HepG2 (cell line): ENCODE data around the gene AGR3. TPM values are rescaled to one million over a fixed set of nuclear protein-coding genes. Genes with fewer than 3 reads are reported as not detected.

Source experiments
- ATAC-seq: fragments of 200-7000 bp; cut with Tn5 transposase; 3 replicates; pipeline ENCODE4 v1.9.1; 2020; ENCODE audit warnings: mild to moderate bottlenecking, moderate library complexity
- BruUV-seq: library from RNA; stranded (reverse); fragments of 400-500 nt; replicated peaks from 2 replicates; lab custom pipeline; 2021; lab: Mats Ljungman, UMichigan
- CTCF ChIA-PET: fragments of 300-600 bp; formaldehyde crosslinking; extraction: SDS; loops from one replicate; lab custom pipeline; 2021; ENCODE audit warnings: low total read pairs, inconsistent platforms, low intra/inter-chr PET ratio; lab: Yijun Ruan, JAX
- POLR2A ChIA-PET: fragments of 350-600 bp; sonication (Branson Sonifier 250); formaldehyde crosslinking; loops from one replicate; lab custom pipeline; 2020; ENCODE audit warnings: antibody characterized with exemption, inconsistent platforms; lab: Yijun Ruan, JAX
- DNase-seq: peaks from one replicate; pipeline ENCODE4 v3.0.0-alpha.2; 2015; ENCODE audit warnings: low spot score
- FAIRE-seq: peaks from 3 replicates; lab custom pipeline; 2011; peaks lifted over from hg19 to GRCh38; lab: Jason Lieb, UNC
- H2AFZ ChIP-seq: one replicate; pipeline ENCODE4 v1.6.1; 2011; ENCODE audit warnings: low read length, inconsistent platforms
- H3K27ac ChIP-seq: fragments of 300-600 bp; 3 replicates; pipeline ENCODE4 v1.8.0; 2011; ENCODE audit warnings: mixed run types, mild to moderate bottlenecking, mixed read lengths, low read length, inconsistent platforms; ENCODE audit not compliant: insufficient read depth; ENCODE audit errors: extremely low read length
- H3K27me3 ChIP-seq, 2 experiments: fragments of 200-600 bp in 1 of 2; 2 replicates in 1 of 2; 3 replicates in 1 of 2; pipeline versions ENCODE4 v1.6.0 to v1.8.0; 2011; ENCODE audit warnings: low read length in 2 of 2, mild to moderate bottlenecking in 2 of 2, moderate library complexity in 2 of 2, inconsistent platforms in 1 of 2; ENCODE audit not compliant: insufficient read depth in 2 of 2, control insufficient read depth in 1 of 2
- H3K36me3 ChIP-seq, 2 experiments: fragments of 200-600 bp in 1 of 2; replicated peaks in 1 of 2; 2 replicates in 1 of 2; 3 replicates in 1 of 2; pipeline versions ENCODE4 v1.5.1 to v1.8.0; 2011; ENCODE audit warnings: low read length in 2 of 2, inconsistent platforms in 1 of 2; ENCODE audit not compliant: insufficient read depth in 2 of 2, control insufficient read depth in 1 of 2
- H3K4me1 ChIP-seq: 2 replicates; pipeline ENCODE4 v1.5.1; 2012; ENCODE audit warnings: low read length, inconsistent platforms; ENCODE audit not compliant: insufficient read depth
- H3K4me2 ChIP-seq: 2 replicates; pipeline ENCODE4 v1.6.0; 2011; ENCODE audit warnings: low read depth, low read length, inconsistent platforms
- H3K4me3 ChIP-seq, 3 experiments: fragments of 200-600 bp in 1 of 3; sonication (generic), shearing (Covaris generic) in 1 of 3; replicated peaks in 1 of 3; 2 replicates each; pipeline ENCODE4 v1.5.1; 2011 to 2016; ENCODE audit warnings: low read length in 3 of 3, inconsistent platforms in 2 of 3, low read depth in 2 of 3, mild to moderate bottlenecking in 2 of 3, control low read depth in 1 of 3, mixed read lengths in 1 of 3; ENCODE audit not compliant: insufficient read depth in 1 of 3
- H3K79me2 ChIP-seq: one replicate; pipeline ENCODE4 v1.6.1; 2011; ENCODE audit warnings: low read length, inconsistent platforms; ENCODE audit not compliant: insufficient read depth
- H3K9ac ChIP-seq: 2 replicates; pipeline ENCODE4 v1.6.0; 2011; ENCODE audit warnings: mild to moderate bottlenecking, low read depth, low read length, inconsistent platforms; ENCODE audit not compliant: insufficient read depth
- H3K9me3 ChIP-seq: 2 replicates; pipeline ENCODE4 v1.5.1; 2012; ENCODE audit warnings: mild to moderate bottlenecking, low read length
- H4K20me1 ChIP-seq: 2 replicates; pipeline ENCODE4 v1.6.0; 2011; ENCODE audit warnings: inconsistent platforms, mild to moderate bottlenecking, low read length, moderate library complexity; ENCODE audit not compliant: insufficient read depth
- ATF4 ChIP-seq, 2 experiments: fragments of 450-650 bp in 1 of 2; sonication (generic) in 1 of 2; formaldehyde crosslinking; IDR thresholded peaks; 2 replicates each; pipeline versions ENCODE4 v1.5.0 to v1.8.0; 2020 to 2022; ENCODE audit warnings: mild to moderate bottlenecking in 1 of 2, missing genetic modification reagents in 1 of 2
- EEA1 ChIP-seq: sonication (generic); formaldehyde crosslinking; IDR thresholded peaks from 2 replicates; pipeline ENCODE4 v1.5.1; 2020; ENCODE audit warnings: mild to moderate bottlenecking, missing genetic modification reagents, borderline replicate concordance
- SAFB2 ChIP-seq: sonication (generic); formaldehyde crosslinking; IDR thresholded peaks from 2 replicates; pipeline ENCODE4 v1.5.1; 2020; ENCODE audit warnings: missing genetic modification reagents, low read depth, mild to moderate bottlenecking, borderline replicate concordance
- SRF ChIP-seq: IDR thresholded peaks from 2 replicates; pipeline ENCODE4 v1.6.1; 2011; ENCODE audit warnings: mild to moderate bottlenecking, low read depth, low read length, moderate library complexity
- XRCC5 ChIP-seq: fragments of 200-400 bp; formaldehyde crosslinking; optimal IDR thresholded peaks from 2 replicates; pipeline ENCODE3; 2017; ENCODE audit warnings: mild to moderate bottlenecking, low read length
- ZIK1 ChIP-seq: sonication (generic); formaldehyde crosslinking; IDR thresholded peaks from 2 replicates; pipeline ENCODE4 v1.5.0; 2020; ENCODE audit warnings: mild to moderate bottlenecking, low read depth, missing genetic modification reagents, borderline replicate concordance
- ZNF121 ChIP-seq: sonication (generic); formaldehyde crosslinking; IDR thresholded peaks from 2 replicates; pipeline ENCODE4 v1.5.0; 2020; ENCODE audit warnings: mild to moderate bottlenecking, missing genetic modification reagents
- ZNF382 ChIP-seq: sonication (generic); formaldehyde crosslinking; IDR thresholded peaks from 2 replicates; pipeline ENCODE4 v1.5.0; 2020; ENCODE audit warnings: missing genetic modification reagents, mild to moderate bottlenecking, borderline replicate concordance
- ZNF605 ChIP-seq: sonication (generic); formaldehyde crosslinking; IDR thresholded peaks from 2 replicates; pipeline ENCODE4 v1.8.0; 2022; ENCODE audit warnings: mild to moderate bottlenecking, missing genetic modification reagents
- ZNF878 ChIP-seq: sonication (generic); formaldehyde crosslinking; IDR thresholded peaks from 2 replicates; pipeline ENCODE4 v1.8.1; 2023; ENCODE audit warnings: mild to moderate bottlenecking, missing genetic modification reagents, moderate library complexity
- ZSCAN21 ChIP-seq: sonication (generic); formaldehyde crosslinking; IDR thresholded peaks from 2 replicates; pipeline ENCODE4 v1.8.0; 2022; ENCODE audit warnings: mild to moderate bottlenecking, missing genetic modification reagents, moderate library complexity, borderline replicate concordance
- ZSCAN22 ChIP-seq: sonication (generic); formaldehyde crosslinking; IDR thresholded peaks from 2 replicates; pipeline ENCODE4 v1.4.0; 2020; ENCODE audit warnings: mild to moderate bottlenecking, missing genetic modification reagents
- ZSCAN30 ChIP-seq: sonication (generic); formaldehyde crosslinking; IDR thresholded peaks from 2 replicates; pipeline ENCODE4 v1.5.0; 2020; ENCODE audit warnings: mild to moderate bottlenecking, missing genetic modification reagents
- WGBS: methylation state at CpG from one replicate; pipeline ENCODE4 v1.1.6; 2017; ENCODE audit warnings: low lambda C conversion rate; 5-methylcytosine and 5-hydroxymethylcytosine counted together
- in situ Hi-C: cut with HindIII; loops from 2 replicates; pipeline ENCODE4 v1.10.0; 2017; ENCODE audit warnings: low pct_unique_long_range_greater_than_20kb; ENCODE audit not compliant: extremely low pct_ligation_motif_present
- intact Hi-C: fragments of 100-400 bp; cut with micrococcal nuclease; formaldehyde crosslinking; loops from one replicate; pipeline ENCODE4 v1.10.0; 2022; ENCODE audit not compliant: unreplicated experiment
- polyA plus RNA-seq, 8 experiments: library from polyadenylated mRNA; depleted of rRNA in 3 of 8; stranded (reverse) in 7 of 8; unstranded in 1 of 8; fragments of >200 nt; fragmentation: Illumina TruSeq in 4 of 8; extraction: Trizol in 4 of 8; gene quantifications; 2 replicates each; pipeline versions ENCODE4 v1.2.1 to v1.2.3, GENCODE V29; 2011 to 2016; ENCODE audit warnings: low read depth in 4 of 8, missing spikeins in 1 of 8, mixed read lengths in 1 of 8; ENCODE audit not compliant: insufficient read depth in 1 of 8
- total RNA-seq, 5 experiments: library from RNA; depleted of rRNA; stranded (reverse); fragments of >200 nt; fragmentation: Illumina TruSeq; extraction: Trizol; gene quantifications; 2 replicates each; pipeline ENCODE4 v1.2.3, GENCODE V29; 2016; ENCODE audit warnings: low read depth in 1 of 5
- TF ChIP-seq, protein P1 (sequence below): sonication (generic); formaldehyde crosslinking; IDR thresholded peaks from 2 replicates; pipeline ENCODE4 v1.4.0; 2020; ENCODE audit warnings: missing genetic modification reagents, borderline replicate concordance
- TF ChIP-seq, protein P2 (sequence below): sonication (generic); formaldehyde crosslinking; IDR thresholded peaks from 2 replicates; pipeline ENCODE4 v1.5.1; 2020; ENCODE audit warnings: missing genetic modification reagents, mild to moderate bottlenecking, borderline replicate concordance

AGR3 gene
- total and polyA plus RNA-seq, 2 of the 13 experiments (the other 11 are each of a cell fraction or from before 2014, with no cell fraction given) = not detected

DNA sequence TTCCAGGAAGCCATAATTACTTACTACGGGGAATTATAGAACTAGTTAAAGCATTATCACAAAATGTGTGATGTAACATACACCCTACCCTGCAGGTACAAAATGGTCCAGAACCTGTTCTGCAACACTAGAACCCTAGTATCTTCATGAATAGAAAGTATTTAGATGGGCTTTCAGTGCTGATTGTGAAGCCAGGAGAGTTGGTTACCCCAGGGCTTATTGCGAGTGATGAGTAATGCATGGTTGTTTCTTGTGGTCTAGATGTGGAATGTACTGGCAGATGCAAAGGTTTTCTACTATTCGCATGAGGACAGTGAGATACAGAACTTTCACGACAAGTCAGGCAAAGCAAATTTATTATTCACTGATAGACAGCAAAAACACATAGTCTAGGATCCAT is 33.6 kb upstream of the AGR3 start:
- Histone ChIP-seq H3K9me3 (no peaks in the 10 kb centered on the region), H3K27me3 (no peaks in the 10 kb centered on the region), H3K9ac (no peak overlapping the region), H3K36me3 (no peaks in the 10 kb centered on the region), H3K27ac (no peak overlapping the region), H3K4me2 (no peak overlapping the region), H4K20me1 (no peaks in the 10 kb centered on the region), H3K79me2 (no peaks in the 10 kb centered on the region), H3K4me1 (peaks cover 14% of the 10 kb centered on the region), H2AFZ (no peak overlapping the region), H3K4me3 (no peak overlapping the region)
- TF ChIP-seq ZSCAN30 (CRISPR knock-in tag) = no peak
- no peak for TF ChIP-seq XRCC5
- TF ChIP-seq SAFB2 = no peak
- TF ChIP-seq ZIK1 (CRISPR knock-in tag) = no peak
- no peak for TF ChIP-seq ATF4 (CRISPR knock-in tag; IDR thresholded peaks at IDR 0.05)
- TF ChIP-seq ZNF878 (CRISPR knock-in tag) = no peak
- TF ChIP-seq ZSCAN21 (CRISPR knock-in tag) = no peak
- TF ChIP-seq, protein P1, sequence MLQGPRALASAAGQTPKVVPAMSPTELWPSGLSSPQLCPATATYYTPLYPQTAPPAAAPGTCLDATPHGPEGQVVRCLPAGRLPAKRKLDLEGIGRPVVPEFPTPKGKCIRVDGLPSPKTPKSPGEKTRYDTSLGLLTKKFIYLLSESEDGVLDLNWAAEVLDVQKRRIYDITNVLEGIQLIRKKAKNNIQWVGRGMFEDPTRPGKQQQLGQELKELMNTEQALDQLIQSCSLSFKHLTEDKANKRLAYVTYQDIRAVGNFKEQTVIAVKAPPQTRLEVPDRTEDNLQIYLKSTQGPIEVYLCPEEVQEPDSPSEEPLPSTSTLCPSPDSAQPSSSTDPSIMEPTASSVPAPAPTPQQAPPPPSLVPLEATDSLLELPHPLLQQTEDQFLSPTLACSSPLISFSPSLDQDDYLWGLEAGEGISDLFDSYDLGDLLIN (CRISPR knock-in tag) = no peak
- no peak for TF ChIP-seq ZNF121 (CRISPR knock-in tag)
- no peak for TF ChIP-seq ZSCAN22 (CRISPR knock-in tag)
- no peak for TF ChIP-seq EEA1 (CRISPR knock-in tag)
- no peak for TF ChIP-seq ZNF382 (CRISPR knock-in tag)
- no peak for TF ChIP-seq SRF
- TF ChIP-seq ZNF605 = no peak
- TF ChIP-seq, protein P2, sequence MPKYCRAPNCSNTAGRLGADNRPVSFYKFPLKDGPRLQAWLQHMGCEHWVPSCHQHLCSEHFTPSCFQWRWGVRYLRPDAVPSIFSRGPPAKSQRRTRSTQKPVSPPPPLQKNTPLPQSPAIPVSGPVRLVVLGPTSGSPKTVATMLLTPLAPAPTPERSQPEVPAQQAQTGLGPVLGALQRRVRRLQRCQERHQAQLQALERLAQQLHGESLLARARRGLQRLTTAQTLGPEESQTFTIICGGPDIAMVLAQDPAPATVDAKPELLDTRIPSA (CRISPR knock-in tag) = no peak
- intact Hi-C loops = loop anchor here (5.0 kb wide), 1 partner anchor 313 kb away; no protein-coding TSS in a partner anchor
- DNase-seq (no peak), FAIRE-seq (no peak), ATAC-seq (no peak)
- in situ Hi-C loops = loop anchor here (5.0 kb wide), 1 partner anchor 113 kb away; the partner anchor contains the start of gene AGR2
- BruUV-seq = no TSS peak
- ChIA-PET CTCF (no interaction called here), POLR2A (no interaction called here)
- 87% methylated on average over 4 of the region's 4 CpGs for WGBS
